ENCODE data around the gene SPSB3.

DNA sequence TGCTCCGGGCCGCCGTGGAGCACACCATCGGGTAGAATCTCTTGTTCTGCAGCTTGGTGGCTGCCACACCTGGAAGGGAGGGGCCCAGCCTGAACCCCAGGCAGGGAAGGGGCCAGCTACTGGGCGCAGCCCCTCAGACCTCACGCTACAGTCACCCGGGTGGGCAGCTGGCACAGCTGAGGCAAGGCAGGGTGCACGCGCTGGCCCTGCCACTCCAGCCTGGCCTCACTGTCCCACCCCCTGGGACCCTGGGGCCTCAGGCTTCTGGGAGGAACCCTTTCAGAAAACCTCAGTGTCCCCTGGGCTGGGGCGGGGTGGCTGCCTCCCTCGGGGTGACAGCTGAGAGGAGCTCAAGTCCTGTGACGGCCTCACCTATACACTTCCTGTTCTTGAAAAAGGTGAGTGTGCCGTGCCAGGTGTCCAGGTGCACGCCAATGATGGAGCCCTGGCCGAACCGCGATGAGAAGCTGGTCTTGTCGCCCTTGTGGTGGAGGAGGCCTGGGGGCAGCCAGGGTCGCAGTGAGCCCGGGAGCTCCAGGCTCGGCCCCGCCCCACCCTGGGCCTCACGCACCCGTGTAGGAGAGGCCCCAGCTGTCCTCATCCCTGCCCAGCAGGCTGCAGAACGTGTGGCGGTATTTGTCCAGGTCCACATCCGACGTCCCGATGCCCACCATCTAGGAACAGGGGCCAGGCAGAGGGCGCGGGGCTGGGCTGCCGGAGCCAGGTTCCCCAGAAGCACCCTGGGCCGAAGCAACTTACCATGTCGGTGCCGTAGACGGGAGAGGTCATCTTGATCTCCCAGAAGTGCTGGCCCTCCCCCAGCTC, 4.8 kb downstream of the SPSB3 start:
- TF ChIP-seq, protein P1, sequence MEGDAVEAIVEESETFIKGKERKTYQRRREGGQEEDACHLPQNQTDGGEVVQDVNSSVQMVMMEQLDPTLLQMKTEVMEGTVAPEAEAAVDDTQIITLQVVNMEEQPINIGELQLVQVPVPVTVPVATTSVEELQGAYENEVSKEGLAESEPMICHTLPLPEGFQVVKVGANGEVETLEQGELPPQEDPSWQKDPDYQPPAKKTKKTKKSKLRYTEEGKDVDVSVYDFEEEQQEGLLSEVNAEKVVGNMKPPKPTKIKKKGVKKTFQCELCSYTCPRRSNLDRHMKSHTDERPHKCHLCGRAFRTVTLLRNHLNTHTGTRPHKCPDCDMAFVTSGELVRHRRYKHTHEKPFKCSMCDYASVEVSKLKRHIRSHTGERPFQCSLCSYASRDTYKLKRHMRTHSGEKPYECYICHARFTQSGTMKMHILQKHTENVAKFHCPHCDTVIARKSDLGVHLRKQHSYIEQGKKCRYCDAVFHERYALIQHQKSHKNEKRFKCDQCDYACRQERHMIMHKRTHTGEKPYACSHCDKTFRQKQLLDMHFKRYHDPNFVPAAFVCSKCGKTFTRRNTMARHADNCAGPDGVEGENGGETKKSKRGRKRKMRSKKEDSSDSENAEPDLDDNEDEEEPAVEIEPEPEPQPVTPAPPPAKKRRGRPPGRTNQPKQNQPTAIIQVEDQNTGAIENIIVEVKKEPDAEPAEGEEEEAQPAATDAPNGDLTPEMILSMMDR (IDR thresholded peaks at IDR 0.05 in 8 of 11, conservative IDR thresholded peaks at IDR 0.05 in 3 of 11): no peak
- TF ChIP-seq POLR2A (IDR thresholded peaks at IDR 0.05): no peak
